WTC11 (cell line): Measurements from ENCODE around the gene MCCC2. TPM values are rescaled to one million over a fixed set of nuclear protein-coding genes. Genes with fewer than 3 reads are reported as not detected.

Source experiments
- ATAC-seq: fragments of 200-7000 bp; cut with Tn5 transposase; 2 replicates; pipeline ENCODE4 v1.10.0; 2021; ENCODE audit warnings: mild to moderate bottlenecking, moderate library complexity
- CTCF ChIA-PET: fragments of 300-600 bp; sonication (Branson Sonifier 250); formaldehyde crosslinking; loops from one replicate; lab custom pipeline; 2021; ENCODE audit warnings: antibody characterized with exemption; lab: Charles Lee
- POLR2A ChIA-PET: fragments of 350-600 bp; sonication (Branson Sonifier 250); formaldehyde crosslinking; loops from one replicate; lab custom pipeline; 2021; ENCODE audit warnings: antibody characterized with exemption; lab: Charles Lee
- DNase-seq: peaks from one replicate; pipeline ENCODE4 v3.0.0; 2021; ENCODE audit warnings: low spot score
- H3K27ac Mint-ChIP-seq: 2 replicates; pipeline ENCODE4 v1.8.0; 2021; ENCODE audit warnings: mixed read lengths
- H3K27me3 Mint-ChIP-seq: 2 replicates; pipeline ENCODE4 v1.8.0; 2021; ENCODE audit warnings: low read depth, mild to moderate bottlenecking, moderate library complexity, mixed read lengths
- H3K36me3 Mint-ChIP-seq: 2 replicates; pipeline ENCODE4 v1.8.0; 2021; ENCODE audit warnings: mixed read lengths
- H3K4me1 Mint-ChIP-seq: 2 replicates; pipeline ENCODE4 v1.8.0; 2022; ENCODE audit warnings: mixed read lengths
- H3K4me3 Mint-ChIP-seq: 2 replicates; pipeline ENCODE4 v1.8.0; 2021; ENCODE audit warnings: mild to moderate bottlenecking, moderate library complexity, mixed read lengths
- H3K9me3 Mint-ChIP-seq: 2 replicates; pipeline ENCODE4 v1.8.0; 2021; ENCODE audit warnings: mixed read lengths
- EMX1 ChIP-seq: fragments of 250-450 bp; sonication (Bioruptor Pico); IDR thresholded peaks from 2 replicates; pipeline ENCODE4 v1.8.0; 2021; ENCODE audit warnings: mild to moderate bottlenecking
- HMGA2 ChIP-seq: fragments of 250-450 bp; sonication (Bioruptor Pico); IDR thresholded peaks from 2 replicates; pipeline ENCODE4 v1.4.0; 2021; ENCODE audit warnings: mild to moderate bottlenecking, moderate library complexity
- JAZF1 ChIP-seq: fragments of 250-450 bp; sonication (Bioruptor Pico); IDR thresholded peaks from 2 replicates; pipeline ENCODE4 v1.9.0; 2021; ENCODE audit warnings: moderate library complexity, mild to moderate bottlenecking, inconsistent platforms
- NFYB ChIP-seq: sonication (generic); formaldehyde crosslinking; conservative IDR thresholded peaks from 2 replicates; pipeline ENCODE4 v1.8.0; 2022; ENCODE audit warnings: low read depth, missing genetic modification reagents
- NR1H2 ChIP-seq: sonication (generic); formaldehyde crosslinking; IDR thresholded peaks from 2 replicates; pipeline ENCODE4 v1.9.0; 2021; ENCODE audit warnings: mild to moderate bottlenecking, moderate library complexity, missing genetic modification reagents
- NR3C1 ChIP-seq: sonication (generic); formaldehyde crosslinking; conservative IDR thresholded peaks from 2 replicates; pipeline ENCODE4 v1.8.1; 2023; ENCODE audit warnings: low read depth, mild to moderate bottlenecking, missing genetic modification reagents
- OVOL2 ChIP-seq: fragments of 250-450 bp; sonication (Bioruptor Pico); IDR thresholded peaks from 2 replicates; pipeline ENCODE4 v1.9.0; 2021; ENCODE audit warnings: mild to moderate bottlenecking, borderline replicate concordance
- PRRX2 ChIP-seq: fragments of 250-450 bp; sonication (Bioruptor Pico); IDR thresholded peaks from 2 replicates; pipeline ENCODE4 v1.8.0; 2021; ENCODE audit warnings: mild to moderate bottlenecking
- RORB ChIP-seq: fragments of 250-450 bp; sonication (Bioruptor Pico); IDR thresholded peaks from 2 replicates; pipeline ENCODE4 v1.9.0; 2021; ENCODE audit warnings: mild to moderate bottlenecking
- SOX15 ChIP-seq: fragments of 250-450 bp; sonication (Bioruptor Pico); IDR thresholded peaks from 2 replicates; pipeline ENCODE4 v1.9.0; 2021; ENCODE audit warnings: mild to moderate bottlenecking
- ZNF219 ChIP-seq: sonication (generic); formaldehyde crosslinking; IDR thresholded peaks from 2 replicates; pipeline ENCODE4 v1.8.0; 2023; ENCODE audit warnings: missing genetic modification reagents, mild to moderate bottlenecking, borderline replicate concordance
- ZNF263 ChIP-seq: sonication (generic); formaldehyde crosslinking; IDR thresholded peaks from 2 replicates; pipeline ENCODE4 v1.8.1; 2022; ENCODE audit warnings: low read depth, mild to moderate bottlenecking, moderate library complexity, missing genetic modification reagents
- ZNF317 ChIP-seq: sonication (generic); formaldehyde crosslinking; IDR thresholded peaks from 2 replicates; pipeline ENCODE4 v1.8.1; 2023; ENCODE audit warnings: low read depth, mild to moderate bottlenecking, moderate library complexity, missing genetic modification reagents, borderline replicate concordance
- ZNF416 ChIP-seq: fragments of 250-450 bp; sonication (Bioruptor Pico); IDR thresholded peaks from 2 replicates; pipeline ENCODE4 v1.9.0; 2021; ENCODE audit warnings: mild to moderate bottlenecking, inconsistent platforms
- ZNF423 ChIP-seq: fragments of 250-450 bp; sonication (Bioruptor Pico); IDR thresholded peaks from 2 replicates; pipeline ENCODE4 v2.1.2; 2022; ENCODE audit warnings: mild to moderate bottlenecking, moderate library complexity
- total RNA-seq: library from RNA; stranded (reverse); gene quantifications from 3 replicates; pipeline ENCODE4 v1.2.3, GENCODE V29; 2021
- TF ChIP-seq, protein P1 (sequence below): fragments of 200-600 bp; IDR thresholded peaks from 2 replicates; pipeline ENCODE4 v1.8.0; 2022; ENCODE audit warnings: antibody characterized with exemption
- TF ChIP-seq, protein P2 (sequence below): sonication (generic); formaldehyde crosslinking; IDR thresholded peaks from 2 replicates; pipeline ENCODE4 v1.8.0; 2022; ENCODE audit warnings: mild to moderate bottlenecking, missing genetic modification reagents
- TF ChIP-seq, protein P3 (sequence below): fragments of 250-450 bp; sonication (Bioruptor Pico); IDR thresholded peaks from 2 replicates; pipeline ENCODE4 v2.1.2; 2022; ENCODE audit warnings: mild to moderate bottlenecking, moderate library complexity
- TF ChIP-seq, protein P4 (sequence below): fragments of 250-450 bp; sonication (Bioruptor Pico); IDR thresholded peaks from 2 replicates; pipeline ENCODE4 v1.9.0; 2021; ENCODE audit warnings: moderate library complexity, mild to moderate bottlenecking, inconsistent platforms, borderline replicate concordance
- TF ChIP-seq, protein P5 (sequence below): sonication (generic); formaldehyde crosslinking; IDR thresholded peaks from 2 replicates; pipeline ENCODE4 v1.8.0; 2023; ENCODE audit warnings: missing genetic modification reagents, mild to moderate bottlenecking, borderline replicate concordance
- TF ChIP-seq, protein P6 (sequence below): sonication (generic); formaldehyde crosslinking; IDR thresholded peaks from 2 replicates; pipeline ENCODE4 v1.8.0; 2022; ENCODE audit warnings: mild to moderate bottlenecking, missing genetic modification reagents
- TF ChIP-seq, protein P7 (sequence below): sonication (generic); formaldehyde crosslinking; IDR thresholded peaks from 2 replicates; pipeline ENCODE4 v1.8.1; 2022; ENCODE audit warnings: low read depth, mild to moderate bottlenecking, moderate library complexity, missing genetic modification reagents, borderline replicate concordance

The MCCC2 gene
- total RNA-seq, 1 experiment from 2014 or later, result 65.0 TPM

DNA sequence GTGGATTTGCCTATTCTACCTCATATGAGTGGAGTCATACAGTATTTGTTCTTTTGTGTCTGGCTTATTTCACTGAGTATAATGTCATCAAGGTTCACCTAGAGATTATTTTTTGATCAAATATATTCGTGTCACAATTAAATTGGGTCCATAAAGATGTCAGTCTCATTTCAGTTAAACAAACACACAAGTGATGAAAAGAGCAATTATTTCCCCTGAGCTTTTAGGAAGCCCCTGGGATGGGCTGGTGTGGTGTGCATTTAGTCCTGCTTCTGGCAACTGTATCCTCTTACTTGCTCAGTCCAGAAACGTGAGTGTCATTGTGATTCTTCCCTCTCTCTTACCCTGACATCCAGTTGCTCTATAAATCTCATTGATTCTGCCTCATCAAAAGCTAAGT lies 79.2 kb downstream of the MCCC2 start (continued):
- TF ChIP-seq, protein P1, sequence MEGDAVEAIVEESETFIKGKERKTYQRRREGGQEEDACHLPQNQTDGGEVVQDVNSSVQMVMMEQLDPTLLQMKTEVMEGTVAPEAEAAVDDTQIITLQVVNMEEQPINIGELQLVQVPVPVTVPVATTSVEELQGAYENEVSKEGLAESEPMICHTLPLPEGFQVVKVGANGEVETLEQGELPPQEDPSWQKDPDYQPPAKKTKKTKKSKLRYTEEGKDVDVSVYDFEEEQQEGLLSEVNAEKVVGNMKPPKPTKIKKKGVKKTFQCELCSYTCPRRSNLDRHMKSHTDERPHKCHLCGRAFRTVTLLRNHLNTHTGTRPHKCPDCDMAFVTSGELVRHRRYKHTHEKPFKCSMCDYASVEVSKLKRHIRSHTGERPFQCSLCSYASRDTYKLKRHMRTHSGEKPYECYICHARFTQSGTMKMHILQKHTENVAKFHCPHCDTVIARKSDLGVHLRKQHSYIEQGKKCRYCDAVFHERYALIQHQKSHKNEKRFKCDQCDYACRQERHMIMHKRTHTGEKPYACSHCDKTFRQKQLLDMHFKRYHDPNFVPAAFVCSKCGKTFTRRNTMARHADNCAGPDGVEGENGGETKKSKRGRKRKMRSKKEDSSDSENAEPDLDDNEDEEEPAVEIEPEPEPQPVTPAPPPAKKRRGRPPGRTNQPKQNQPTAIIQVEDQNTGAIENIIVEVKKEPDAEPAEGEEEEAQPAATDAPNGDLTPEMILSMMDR, result no peak
- TF ChIP-seq, protein P2, sequence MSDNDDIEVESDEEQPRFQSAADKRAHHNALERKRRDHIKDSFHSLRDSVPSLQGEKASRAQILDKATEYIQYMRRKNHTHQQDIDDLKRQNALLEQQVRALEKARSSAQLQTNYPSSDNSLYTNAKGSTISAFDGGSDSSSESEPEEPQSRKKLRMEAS (CRISPR knock-in tag), result no peak
- TF ChIP-seq NFYB (CRISPR knock-in tag) (no peak), ZNF317 (no peak)

DNA sequence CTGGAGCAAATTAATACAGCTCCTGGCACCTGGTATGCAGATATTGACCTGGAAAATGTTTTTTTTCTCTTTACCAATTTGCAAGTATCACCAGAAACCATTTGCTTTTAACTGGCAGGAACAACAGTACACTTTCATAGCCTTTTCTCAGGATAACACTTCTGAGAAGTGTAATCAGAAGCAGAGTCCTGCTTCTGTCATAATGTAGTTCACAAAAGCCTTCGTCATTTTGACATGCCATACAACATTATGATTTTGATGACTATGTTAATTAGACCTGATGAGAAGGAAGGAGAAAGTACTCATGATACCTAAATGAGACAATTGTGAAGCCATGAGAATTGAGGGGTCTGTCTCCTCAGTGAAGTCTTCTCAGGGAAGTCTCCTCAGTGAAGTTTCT lies 90.8 kb downstream of the MCCC2 start:
- POLR2A ChIA-PET, result no interaction called here
- no peak for DNase-seq
- Mint-ChIP-seq H3K4me3 (no peak overlapping the region), H3K27me3 (no peaks in the 10 kb centered on the region; the same call in 1 of the 2 replicates)
- CTCF ChIA-PET, result interaction anchor here (0.6 to 1.2 kb wide), 2 partner anchors 16 to 1507 kb away, joined by 3 to 4 read pairs; no protein-coding TSS in a partner anchor
- TF ChIP-seq, protein P3, sequence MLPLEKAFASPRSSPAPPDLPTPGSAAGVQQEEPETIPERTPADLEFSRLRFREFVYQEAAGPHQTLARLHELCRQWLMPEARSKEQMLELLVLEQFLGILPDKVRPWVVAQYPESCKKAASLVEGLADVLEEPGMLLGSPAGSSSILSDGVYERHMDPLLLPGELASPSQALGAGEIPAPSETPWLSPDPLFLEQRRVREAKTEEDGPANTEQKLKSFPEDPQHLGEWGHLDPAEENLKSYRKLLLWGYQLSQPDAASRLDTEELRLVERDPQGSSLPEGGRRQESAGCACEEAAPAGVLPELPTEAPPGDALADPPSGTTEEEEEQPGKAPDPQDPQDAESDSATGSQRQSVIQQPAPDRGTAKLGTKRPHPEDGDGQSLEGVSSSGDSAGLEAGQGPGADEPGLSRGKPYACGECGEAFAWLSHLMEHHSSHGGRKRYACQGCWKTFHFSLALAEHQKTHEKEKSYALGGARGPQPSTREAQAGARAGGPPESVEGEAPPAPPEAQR, result no peak
- TF ChIP-seq, protein P4, sequence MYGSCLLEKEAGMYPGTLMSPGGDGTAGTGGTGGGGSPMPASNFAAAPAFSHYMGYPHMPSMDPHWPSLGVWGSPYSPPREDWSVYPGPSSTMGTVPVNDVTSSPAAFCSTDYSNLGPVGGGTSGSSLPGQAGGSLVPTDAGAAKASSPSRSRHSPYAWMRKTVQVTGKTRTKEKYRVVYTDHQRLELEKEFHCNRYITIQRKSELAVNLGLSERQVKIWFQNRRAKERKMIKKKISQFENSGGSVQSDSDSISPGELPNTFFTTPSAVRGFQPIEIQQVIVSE (CRISPR knock-in tag), result no peak
- TF ChIP-seq HMGA2 (no peak), EMX1 (CRISPR knock-in tag) (no peak), ZNF423 (CRISPR knock-in tag) (no peak), RORB (no peak), ZNF416 (no peak), NR1H2 (CRISPR knock-in tag) (no peak), NR3C1 (CRISPR knock-in tag) (no peak), JAZF1 (no peak), SOX15 (CRISPR knock-in tag) (no peak), ZNF219 (CRISPR knock-in tag) (no peak), PRRX2 (CRISPR knock-in tag) (no peak), ZNF263 (no peak), OVOL2 (CRISPR knock-in tag) (no peak)
- TF ChIP-seq, protein P1, result no peak
- TF ChIP-seq, protein P5, sequence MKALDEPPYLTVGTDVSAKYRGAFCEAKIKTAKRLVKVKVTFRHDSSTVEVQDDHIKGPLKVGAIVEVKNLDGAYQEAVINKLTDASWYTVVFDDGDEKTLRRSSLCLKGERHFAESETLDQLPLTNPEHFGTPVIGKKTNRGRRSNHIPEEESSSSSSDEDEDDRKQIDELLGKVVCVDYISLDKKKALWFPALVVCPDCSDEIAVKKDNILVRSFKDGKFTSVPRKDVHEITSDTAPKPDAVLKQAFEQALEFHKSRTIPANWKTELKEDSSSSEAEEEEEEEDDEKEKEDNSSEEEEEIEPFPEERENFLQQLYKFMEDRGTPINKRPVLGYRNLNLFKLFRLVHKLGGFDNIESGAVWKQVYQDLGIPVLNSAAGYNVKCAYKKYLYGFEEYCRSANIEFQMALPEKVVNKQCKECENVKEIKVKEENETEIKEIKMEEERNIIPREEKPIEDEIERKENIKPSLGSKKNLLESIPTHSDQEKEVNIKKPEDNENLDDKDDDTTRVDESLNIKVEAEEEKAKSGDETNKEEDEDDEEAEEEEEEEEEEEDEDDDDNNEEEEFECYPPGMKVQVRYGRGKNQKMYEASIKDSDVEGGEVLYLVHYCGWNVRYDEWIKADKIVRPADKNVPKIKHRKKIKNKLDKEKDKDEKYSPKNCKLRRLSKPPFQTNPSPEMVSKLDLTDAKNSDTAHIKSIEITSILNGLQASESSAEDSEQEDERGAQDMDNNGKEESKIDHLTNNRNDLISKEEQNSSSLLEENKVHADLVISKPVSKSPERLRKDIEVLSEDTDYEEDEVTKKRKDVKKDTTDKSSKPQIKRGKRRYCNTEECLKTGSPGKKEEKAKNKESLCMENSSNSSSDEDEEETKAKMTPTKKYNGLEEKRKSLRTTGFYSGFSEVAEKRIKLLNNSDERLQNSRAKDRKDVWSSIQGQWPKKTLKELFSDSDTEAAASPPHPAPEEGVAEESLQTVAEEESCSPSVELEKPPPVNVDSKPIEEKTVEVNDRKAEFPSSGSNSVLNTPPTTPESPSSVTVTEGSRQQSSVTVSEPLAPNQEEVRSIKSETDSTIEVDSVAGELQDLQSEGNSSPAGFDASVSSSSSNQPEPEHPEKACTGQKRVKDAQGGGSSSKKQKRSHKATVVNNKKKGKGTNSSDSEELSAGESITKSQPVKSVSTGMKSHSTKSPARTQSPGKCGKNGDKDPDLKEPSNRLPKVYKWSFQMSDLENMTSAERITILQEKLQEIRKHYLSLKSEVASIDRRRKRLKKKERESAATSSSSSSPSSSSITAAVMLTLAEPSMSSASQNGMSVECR (CRISPR knock-in tag), result no peak
- TF ChIP-seq, protein P2 (CRISPR knock-in tag), result no peak
- TF ChIP-seq, protein P6, sequence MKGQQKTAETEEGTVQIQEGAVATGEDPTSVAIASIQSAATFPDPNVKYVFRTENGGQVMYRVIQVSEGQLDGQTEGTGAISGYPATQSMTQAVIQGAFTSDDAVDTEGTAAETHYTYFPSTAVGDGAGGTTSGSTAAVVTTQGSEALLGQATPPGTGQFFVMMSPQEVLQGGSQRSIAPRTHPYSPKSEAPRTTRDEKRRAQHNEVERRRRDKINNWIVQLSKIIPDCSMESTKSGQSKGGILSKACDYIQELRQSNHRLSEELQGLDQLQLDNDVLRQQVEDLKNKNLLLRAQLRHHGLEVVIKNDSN (CRISPR knock-in tag), result no peak
- TF ChIP-seq, protein P7, sequence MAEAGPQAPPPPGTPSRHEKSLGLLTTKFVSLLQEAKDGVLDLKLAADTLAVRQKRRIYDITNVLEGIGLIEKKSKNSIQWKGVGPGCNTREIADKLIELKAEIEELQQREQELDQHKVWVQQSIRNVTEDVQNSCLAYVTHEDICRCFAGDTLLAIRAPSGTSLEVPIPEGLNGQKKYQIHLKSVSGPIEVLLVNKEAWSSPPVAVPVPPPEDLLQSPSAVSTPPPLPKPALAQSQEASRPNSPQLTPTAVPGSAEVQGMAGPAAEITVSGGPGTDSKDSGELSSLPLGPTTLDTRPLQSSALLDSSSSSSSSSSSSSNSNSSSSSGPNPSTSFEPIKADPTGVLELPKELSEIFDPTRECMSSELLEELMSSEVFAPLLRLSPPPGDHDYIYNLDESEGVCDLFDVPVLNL, result no peak
- TF ChIP-seq, all 79 proteins: peak for 0
- ATAC-seq, result no peak
- H3K9me3 Mint-ChIP-seq, result peaks cover 9% of the 10 kb centered on the region
- H3K36me3 Mint-ChIP-seq, result no peaks in the 10 kb centered on the region
- H3K4me1 Mint-ChIP-seq, result no peaks in the 10 kb centered on the region
- H3K27ac Mint-ChIP-seq, result no peak overlapping the region
